ENCODE data around the gene ZSWIM6.

GRCh38 chr5:61333954-61334867 lies 2.2 kb downstream of the ZSWIM6 start:
- TF ChIP-seq CTCF (IDR thresholded peaks at IDR 0.05; ENCODE audit: low read length) (no peak), EZH2 (IDR thresholded peaks at IDR 0.05; ENCODE audit: borderline replicate concordance, low read length) (no peak)
